Omental fat pad (tissue), 4 donors: Measurements from ENCODE around the gene LYG2. TPM values are rescaled to one million over a fixed set of nuclear protein-coding genes. Genes with fewer than 3 reads are reported as not detected.

Experiments
- ATAC-seq: fragments of 150-250 bp; one replicate; pipeline ENCODE4 v1.9.1; 2016; ENCODE audit warnings: mild to moderate bottlenecking, moderate library complexity; ENCODE audit not compliant: low FRiP score
- DNase-seq: peaks from one replicate; pipeline ENCODE4 v3.0.0-alpha.2; 2019; ENCODE audit warnings: low spot score
- total RNA-seq, 4 donors: library from RNA; depleted of rRNA; stranded (reverse); fragments of >200 nt; gene quantifications; one replicate each; pipeline ENCODE4 v1.1.0, GENCODE V29; 2016
- TF ChIP-seq, protein P1 (sequence below), 3 donors: fragments of 450-650 bp; IDR thresholded peaks; one replicate each; pipeline ENCODE4 v1.5.1; 2016 to 2017; ENCODE audit warnings: antibody characterized with exemption in 3 of 3, mild to moderate bottlenecking in 3 of 3, moderate library complexity in 2 of 3

LYG2 gene
- total RNA-seq, 4 donors from 2014 or later: not detected

DNA sequence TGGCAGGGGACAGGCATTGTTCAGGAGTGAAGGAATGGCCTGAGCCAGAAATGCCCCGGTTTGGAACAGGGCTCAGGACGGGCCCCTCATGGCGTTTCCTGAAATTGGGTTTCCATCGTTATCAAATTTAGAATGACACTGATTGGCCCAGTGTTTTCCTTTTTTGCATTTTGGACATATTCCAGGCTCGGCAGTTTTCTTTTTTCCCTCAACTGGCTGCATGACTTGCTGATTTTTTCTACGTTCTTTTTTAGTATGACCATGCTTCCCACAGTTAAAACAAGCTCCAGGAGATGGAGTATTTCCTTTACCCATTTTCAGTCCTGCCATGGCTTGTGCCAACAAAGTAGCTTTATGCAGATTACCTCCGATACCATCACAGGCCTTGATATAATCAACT lies 20.4 kb upstream of the LYG2 start:
- TF ChIP-seq, protein P1, sequence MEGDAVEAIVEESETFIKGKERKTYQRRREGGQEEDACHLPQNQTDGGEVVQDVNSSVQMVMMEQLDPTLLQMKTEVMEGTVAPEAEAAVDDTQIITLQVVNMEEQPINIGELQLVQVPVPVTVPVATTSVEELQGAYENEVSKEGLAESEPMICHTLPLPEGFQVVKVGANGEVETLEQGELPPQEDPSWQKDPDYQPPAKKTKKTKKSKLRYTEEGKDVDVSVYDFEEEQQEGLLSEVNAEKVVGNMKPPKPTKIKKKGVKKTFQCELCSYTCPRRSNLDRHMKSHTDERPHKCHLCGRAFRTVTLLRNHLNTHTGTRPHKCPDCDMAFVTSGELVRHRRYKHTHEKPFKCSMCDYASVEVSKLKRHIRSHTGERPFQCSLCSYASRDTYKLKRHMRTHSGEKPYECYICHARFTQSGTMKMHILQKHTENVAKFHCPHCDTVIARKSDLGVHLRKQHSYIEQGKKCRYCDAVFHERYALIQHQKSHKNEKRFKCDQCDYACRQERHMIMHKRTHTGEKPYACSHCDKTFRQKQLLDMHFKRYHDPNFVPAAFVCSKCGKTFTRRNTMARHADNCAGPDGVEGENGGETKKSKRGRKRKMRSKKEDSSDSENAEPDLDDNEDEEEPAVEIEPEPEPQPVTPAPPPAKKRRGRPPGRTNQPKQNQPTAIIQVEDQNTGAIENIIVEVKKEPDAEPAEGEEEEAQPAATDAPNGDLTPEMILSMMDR (IDR thresholded peaks at IDR 0.05): no peak
- DNase-seq: no peak

DNA sequence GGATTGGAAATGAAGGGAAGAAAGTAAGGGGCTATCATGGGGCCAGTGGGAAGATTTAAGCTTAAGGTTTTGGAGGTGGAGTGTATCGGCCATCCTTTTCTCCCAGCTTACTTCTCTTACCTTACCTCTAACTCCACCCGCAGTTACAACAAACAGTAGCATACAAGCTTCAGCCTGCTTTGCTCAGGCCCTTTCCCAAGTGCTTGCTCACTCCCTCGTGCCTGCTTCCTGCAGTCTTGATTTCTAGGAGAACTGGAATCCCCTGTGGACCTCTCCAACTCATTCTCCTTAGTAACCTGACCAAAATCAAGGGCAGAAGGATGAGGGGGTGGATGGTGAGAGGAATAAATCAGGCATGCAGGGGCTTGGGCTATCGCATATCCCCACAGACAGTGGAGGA lies 5.8 kb upstream of the LYG2 start:
- TF ChIP-seq, protein P1 (IDR thresholded peaks at IDR 0.05): no peak
- DNase-seq (no peak), ATAC-seq (no peak)

More for the DNA sequence above, 20.4 kb upstream of the LYG2 start:
- ATAC-seq: no peak

DNA sequence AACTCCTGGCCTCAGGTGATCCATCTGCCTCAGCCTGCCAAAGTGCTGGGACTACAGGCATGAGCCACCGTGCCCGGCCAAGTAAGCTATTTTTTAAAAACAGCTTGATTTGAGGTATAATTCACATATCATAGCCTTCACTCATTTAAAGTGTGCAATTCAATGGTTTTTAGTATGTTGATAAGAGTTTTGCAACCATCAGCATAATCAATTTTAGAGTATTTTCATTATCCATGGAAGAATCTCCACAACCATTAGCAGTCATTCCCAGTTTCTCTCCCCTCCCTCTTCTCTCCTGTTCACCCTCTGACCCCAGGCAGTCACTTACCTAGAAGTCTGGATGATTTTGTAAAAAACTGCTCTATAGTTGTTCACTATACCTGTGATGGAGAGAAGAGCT lies 4.7 kb upstream of the LYG2 start:
- TF ChIP-seq, protein P1 (IDR thresholded peaks at IDR 0.05): no peak

DNA sequence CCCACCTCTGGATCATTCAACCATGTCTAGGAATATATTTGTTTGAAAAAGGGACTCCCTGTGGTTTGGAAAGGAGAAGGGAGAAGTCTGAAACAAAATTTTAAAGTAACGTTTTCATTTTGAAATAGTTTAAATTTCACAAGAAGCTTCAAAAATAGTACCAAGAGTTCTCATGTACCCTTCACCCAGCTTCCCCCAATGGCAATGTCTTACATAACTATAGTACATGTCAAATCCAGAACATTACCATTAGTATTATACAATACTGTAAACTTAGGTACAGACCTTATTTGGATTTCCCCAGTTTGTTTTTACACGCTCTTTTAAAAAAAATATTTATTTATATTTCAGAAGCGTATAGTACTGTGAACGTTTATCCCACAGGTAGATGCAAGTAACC lies 4.0 kb upstream of the LYG2 start:
- no peak for ATAC-seq
- DNase-seq: no peak
- TF ChIP-seq, protein P1 (IDR thresholded peaks at IDR 0.05): no peak

More for the DNA sequence above, 4.7 kb upstream of the LYG2 start:
- ATAC-seq (no peak), DNase-seq (no peak)

DNA sequence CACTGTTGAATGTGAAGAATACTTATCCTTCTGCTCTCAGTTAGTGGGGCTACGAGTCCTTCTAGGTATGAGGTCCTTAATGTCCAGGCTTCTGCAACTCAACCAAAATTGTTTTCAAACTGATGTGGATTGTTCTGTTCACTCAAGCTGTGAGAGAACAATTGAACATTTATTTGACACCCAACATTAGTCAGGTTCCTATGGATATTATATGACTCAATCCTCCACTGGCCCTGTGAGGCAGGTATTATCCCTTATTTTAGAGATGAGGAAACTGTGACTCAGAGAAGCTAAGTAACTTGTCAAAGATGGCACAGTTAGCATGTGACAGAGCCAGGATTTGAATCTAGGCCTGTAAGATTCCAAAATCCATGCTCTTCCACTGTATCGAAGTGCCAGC lies 1.2 kb upstream of the LYG2 start:
- TF ChIP-seq, protein P1 (IDR thresholded peaks at IDR 0.05): no peak
- DNase-seq (no peak), ATAC-seq (no peak)

DNA sequence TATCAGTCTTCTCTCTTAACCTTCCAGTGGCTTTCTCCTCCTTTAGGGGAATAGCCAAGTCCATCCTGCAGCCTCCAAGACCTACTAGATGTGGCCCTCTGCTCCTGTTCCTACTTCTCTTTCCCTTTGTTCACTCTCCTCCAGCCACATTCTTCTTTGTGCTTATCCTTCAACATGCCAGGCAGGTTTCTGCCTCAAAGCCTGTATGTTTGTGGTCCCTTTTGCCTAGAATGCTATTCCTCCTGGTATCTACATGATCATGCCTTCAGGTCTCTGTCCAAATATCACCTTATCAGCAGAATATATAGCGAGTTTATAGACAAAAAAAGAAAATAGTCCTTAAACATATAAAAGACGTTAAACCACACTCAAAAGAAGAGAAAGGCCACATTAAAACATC lies 5.5 kb downstream of the LYG2 start:
- DNase-seq (no peak), ATAC-seq (no peak)
- TF ChIP-seq, protein P1 (IDR thresholded peaks at IDR 0.05): no peak

DNA sequence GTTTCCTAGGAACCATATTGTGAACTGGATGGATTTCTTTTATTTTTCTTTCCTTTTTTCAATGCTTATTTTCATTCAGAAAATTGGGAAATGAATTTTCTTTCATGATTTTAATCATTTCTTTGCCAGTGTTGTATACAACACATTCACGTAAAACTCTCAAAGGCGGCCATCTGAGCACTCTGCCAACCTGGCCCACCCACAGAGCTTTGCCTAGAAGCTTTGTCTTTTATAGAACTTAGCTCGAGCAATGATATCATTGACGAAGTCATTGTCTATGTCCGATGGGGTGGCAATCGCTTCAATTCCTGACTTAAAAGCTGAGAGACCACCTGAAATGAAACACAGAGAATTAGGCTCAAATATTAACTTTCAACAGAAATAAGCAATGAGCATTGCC lies 13.3 kb downstream of the LYG2 start:
- no peak for ATAC-seq
- no peak for DNase-seq
- TF ChIP-seq, protein P1 (IDR thresholded peaks at IDR 0.05): no peak
